ENCODE data around the gene RASSF4.

Gene RASSF4

GRCh38 chr10:44965104-44965503 lies 5.5 kb downstream of the RASSF4 start:
- DNase-seq: no peak

GRCh38 chr10:44965651-44966097 lies 6.1 kb downstream of the RASSF4 start:
- no peak for DNase-seq

GRCh38 chr10:44966129-44966815 lies 6.7 kb downstream of the RASSF4 start:
- peak; percentile 15 for DNase-seq

- DNase-seq: no peak
These were observed 7.4 kb downstream of the RASSF4 start for GRCh38 chr10:44966816-44967509.

DNA sequence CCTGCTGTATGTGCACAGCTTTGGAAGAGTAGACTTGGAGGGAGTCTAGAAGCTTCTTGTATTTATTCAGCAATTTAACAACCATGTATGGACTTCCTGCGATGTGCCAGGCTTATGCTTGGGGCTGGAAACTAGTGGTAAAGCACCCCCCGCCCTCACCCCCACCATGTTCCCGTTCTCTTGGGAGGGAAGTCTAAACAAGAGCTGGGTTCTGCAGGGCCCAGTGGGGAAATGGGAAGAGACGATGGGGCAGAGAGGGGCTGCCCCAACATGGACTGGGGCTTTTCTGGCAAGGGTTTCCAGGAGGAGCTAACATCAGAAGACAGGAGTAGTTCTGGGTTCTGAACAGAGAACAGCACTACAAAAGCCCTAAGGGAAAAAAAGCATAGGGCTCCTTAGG lies 8.0 kb downstream of the RASSF4 start:
- DNase-seq: no peak

DNA sequence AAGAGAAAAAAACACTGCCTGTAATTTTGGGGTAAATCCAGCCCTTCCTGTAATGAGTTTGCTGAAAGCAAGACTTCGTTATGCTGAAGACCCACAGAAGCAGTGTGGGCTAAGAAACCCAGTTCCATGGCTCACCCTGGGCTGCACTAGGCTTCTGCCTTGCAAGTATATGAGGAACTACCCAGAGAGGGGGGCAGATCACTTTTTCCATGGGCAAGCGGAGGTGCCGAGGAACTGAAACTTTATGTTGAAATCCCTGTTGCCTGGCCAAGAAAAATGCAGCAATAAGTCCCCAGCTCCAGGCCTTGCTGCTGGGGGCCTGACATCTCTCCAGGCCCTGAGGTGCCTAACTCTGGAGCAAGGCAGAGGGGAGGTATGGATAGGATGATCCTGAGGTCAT lies 8.5 kb downstream of the RASSF4 start:
- DNase-seq: no peak

GRCh38 chr10:44968500-44969400 lies 9.1 kb downstream of the RASSF4 start:
- no peak for DNase-seq

- DNase-seq: no peak
These were observed 10.3 kb downstream of the RASSF4 start for GRCh38 chr10:44969854-44970253.

GRCh38 chr10:44970812-44971395 lies 11.3 kb downstream of the RASSF4 start:
- no peak for DNase-seq

- no peak for DNase-seq
These were observed 11.8 kb downstream of the RASSF4 start for GRCh38 chr10:44971434-44971833.

DNA sequence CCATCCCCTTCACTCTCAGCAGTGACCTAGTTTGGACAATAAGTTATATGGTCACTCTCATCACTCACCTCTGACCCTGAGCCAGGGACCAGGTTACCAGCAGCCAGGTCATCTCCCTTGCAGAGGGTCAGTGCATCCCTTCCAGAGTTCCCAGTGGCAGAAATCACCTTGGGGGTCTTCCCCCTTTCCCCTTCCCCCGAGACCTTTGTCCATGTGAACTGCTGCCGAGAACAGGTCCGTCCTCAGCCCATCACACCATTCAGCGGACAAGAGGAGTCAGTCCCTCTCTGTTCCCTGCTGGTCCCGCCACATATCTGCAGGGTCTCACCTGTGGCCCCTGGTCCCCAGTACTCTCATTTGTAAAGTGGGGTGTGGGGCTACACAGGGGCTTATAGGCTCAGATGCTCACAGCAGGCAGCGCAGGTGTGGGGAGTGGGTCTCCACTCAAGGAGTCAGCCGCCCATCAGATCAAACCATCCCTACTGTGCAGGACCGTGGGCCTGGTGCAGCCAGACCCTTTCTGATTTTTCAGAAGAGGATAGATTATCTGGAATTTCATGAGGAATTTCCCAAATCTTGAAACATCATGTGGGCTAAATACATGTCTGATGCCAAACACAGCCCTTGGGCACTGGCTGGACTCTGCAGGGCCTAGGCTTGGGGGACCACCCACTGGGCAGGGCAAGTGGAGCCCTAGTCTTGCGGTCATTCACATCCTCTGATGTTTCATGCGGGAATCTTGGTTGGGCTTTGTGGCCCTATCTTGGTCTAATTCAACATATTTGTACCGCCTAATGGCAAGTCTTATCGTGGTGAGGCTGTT lies 12.5 kb downstream of the RASSF4 start:
- no peak for DNase-seq

GRCh38 chr10:44972874-44973306 lies 13.3 kb downstream of the RASSF4 start:
- DNase-seq: no peak

- no peak for DNase-seq
These were observed 13.9 kb downstream of the RASSF4 start for GRCh38 chr10:44973323-44974081.

DNA sequence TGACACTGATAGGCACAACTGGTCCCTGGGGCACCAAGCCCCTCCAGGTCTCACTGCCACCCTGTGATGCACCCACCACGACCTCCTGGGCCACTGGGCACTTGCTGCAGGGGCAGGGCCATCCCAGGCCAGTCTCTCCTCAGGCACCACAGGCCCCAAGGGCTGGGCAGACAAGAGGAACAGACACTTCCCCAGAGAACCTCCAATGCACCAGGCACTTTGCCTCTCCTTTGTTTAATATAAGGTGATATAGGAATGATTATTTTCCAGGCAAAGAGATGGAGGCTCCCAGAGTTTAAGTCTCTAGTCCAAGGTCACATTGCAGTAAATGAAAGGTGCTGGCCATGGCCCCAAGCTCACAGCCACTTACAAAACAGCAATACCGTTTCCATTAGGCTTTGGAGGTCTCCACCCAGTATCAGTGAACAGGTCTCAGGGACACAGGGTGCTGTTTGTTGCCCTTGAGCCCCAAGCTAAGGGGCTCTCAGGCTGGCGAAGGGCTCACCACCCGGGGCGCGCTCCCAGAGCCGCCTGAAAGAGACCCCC lies 14.6 kb downstream of the RASSF4 start:
- no peak for DNase-seq

DNA sequence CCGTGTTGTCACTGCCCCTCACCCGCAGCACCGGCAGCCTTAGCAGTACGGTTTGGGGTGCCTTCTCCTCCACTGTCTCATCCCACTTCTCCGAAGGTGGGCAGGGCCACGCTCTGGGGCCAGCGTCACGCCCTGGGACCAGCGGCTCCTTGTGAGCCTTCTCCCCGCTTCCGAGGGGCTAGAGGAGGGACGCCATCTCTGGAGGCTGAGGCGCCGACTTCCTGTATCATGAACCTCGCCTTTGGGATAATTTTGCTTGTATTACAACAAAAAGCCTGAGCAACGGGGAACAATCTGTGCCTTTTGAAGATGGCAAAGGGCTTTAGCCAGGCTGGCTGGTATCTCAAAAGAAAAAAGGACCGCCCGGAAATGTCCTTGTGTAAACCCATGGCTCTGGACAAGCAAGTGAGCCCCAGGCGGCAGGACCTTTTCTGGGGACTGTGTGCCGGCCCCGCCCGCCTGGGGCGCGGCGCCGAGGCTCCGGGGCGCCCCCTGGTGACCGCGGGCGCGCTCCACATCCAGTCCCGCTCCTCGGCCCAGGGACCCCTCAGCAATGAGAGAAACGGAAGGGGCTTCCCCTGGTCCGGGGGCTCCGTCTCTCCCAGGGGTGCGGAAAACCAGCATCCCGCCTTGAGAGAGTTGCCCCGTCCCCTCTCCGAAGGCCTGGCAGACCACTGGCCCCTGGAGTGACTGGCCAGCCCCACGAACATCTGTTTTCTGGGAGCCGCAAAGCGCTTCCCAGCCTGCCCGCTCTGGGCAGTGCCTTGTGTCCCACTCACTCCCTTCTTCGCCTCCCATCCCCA lies 15.2 kb downstream of the RASSF4 start:
- DNase-seq: peak; percentile 59

- peak; percentile 75 for DNase-seq
These were observed 16.1 kb downstream of the RASSF4 start for GRCh38 chr10:44975431-44976331.

GRCh38 chr10:44976352-44977198 lies 17.0 kb downstream of the RASSF4 start:
- DNase-seq: no peak
